Panc1 (cell line): ENCODE data around the gene TRIM36.

Experiments
- CTCF ChIP-seq: fragments of 450-650 bp; IDR thresholded peaks from 2 replicates; pipeline ENCODE4 v1.5.1; 2017; ENCODE audit warnings: mild to moderate bottlenecking
- POLR2AphosphoS5 ChIP-seq: IDR thresholded peaks from 2 replicates; pipeline ENCODE4 v1.6.1; 2012; ENCODE audit warnings: mild to moderate bottlenecking, low read depth, low read length, moderate library complexity
- SIN3A ChIP-seq: IDR thresholded peaks from 2 replicates; pipeline ENCODE4 v1.6.1; 2012; ENCODE audit warnings: low read depth, mild to moderate bottlenecking, low read length, moderate library complexity, borderline replicate concordance; ENCODE audit not compliant: insufficient read depth

- TF ChIP-seq POLR2AphosphoS5 (no peak), SIN3A (no peak), CTCF (no peak)
Observed at GRCh38 chr5:115160975-115161475, 8.7 kb downstream of the TRIM36 start.
